Breast epithelium (tissue), 4 donors: ENCODE measurements around the gene STK32A. TPM values are rescaled to one million over a fixed set of nuclear protein-coding genes. Genes with fewer than 3 reads are reported as not detected.
A peak's percentile ranks its signal among the peaks of the same experiment; 100 is the strongest.
"Not testable (repeated sequence)": the region's sequence is repeated elsewhere in the genome, so short reads cannot be mapped to it uniquely, and the experiment has no call there.

Experiments used
- DNase-seq, 2 donors: peaks; one replicate each; pipeline ENCODE4 v3.0.0-alpha.2; 2019; ENCODE audit warnings: low spot score in 2 of 2
- H3K27ac ChIP-seq, 2 donors: fragments of 200-600 bp; sonication (generic) in 1 of 2; one replicate each; pipeline ENCODE4 v1.5.1; 2016 to 2019; ENCODE audit warnings: mild to moderate bottlenecking in 1 of 2
- H3K27me3 ChIP-seq, 2 donors: fragments of 200-600 bp; sonication (generic) in 1 of 2; one replicate each; pipeline versions ENCODE4 v1.5.1 to v1.6.0; 2017 to 2019; ENCODE audit warnings: control low read depth in 1 of 2, mild to moderate bottlenecking in 1 of 2
- H3K36me3 ChIP-seq: fragments of 200-600 bp; one replicate; pipeline ENCODE4 v1.5.1; 2019
- H3K4me1 ChIP-seq, 2 donors: fragments of 200-600 bp; sonication (generic); one replicate each; pipeline ENCODE4 v1.5.1; 2016 to 2019; ENCODE audit warnings: control low read depth in 1 of 2
- H3K4me3 ChIP-seq, 3 donors: fragments of 200-600 bp; sonication (generic); 1 replicate in 2 of 3; 2 replicates in 1 of 3; pipeline ENCODE4 v1.5.1; 2016 to 2019; ENCODE audit warnings: mild to moderate bottlenecking in 3 of 3, moderate library complexity in 2 of 3
- H3K9me3 ChIP-seq, 2 donors: fragments of 200-600 bp; sonication (generic) in 1 of 2; one replicate each; pipeline ENCODE4 v1.5.1; 2016 to 2019; ENCODE audit warnings: control low read depth in 1 of 2
- POLR2A ChIP-seq: fragments of 450-650 bp; IDR thresholded peaks from one replicate; pipeline ENCODE4 v1.6.1; 2016; ENCODE audit warnings: antibody characterized with exemption, mild to moderate bottlenecking, moderate library complexity
- POLR2AphosphoS5 ChIP-seq, 3 donors: sonication (generic); formaldehyde crosslinking; IDR thresholded peaks; one replicate each; pipeline ENCODE4 v1.6.1; 2017; ENCODE audit warnings: antibody characterized with exemption in 3 of 3
- intact Hi-C: fragments of 100-400 bp; cut with DNase I; formaldehyde crosslinking; loops from one replicate; pipeline ENCODE4 v1.15.1; 2023; ENCODE audit warnings: low total_unique reads
- total RNA-seq, 3 donors: library from RNA; depleted of rRNA; stranded (reverse); fragments of >200 nt; gene quantifications; one replicate each; pipeline ENCODE4 v1.1.0, GENCODE V29; 2016
- TF ChIP-seq, protein P1 (sequence below), 3 donors: fragments of 450-650 bp; IDR thresholded peaks; one replicate each; pipeline ENCODE4 v1.5.1; 2016 to 2017; ENCODE audit warnings: antibody characterized with exemption in 3 of 3, mild to moderate bottlenecking in 3 of 3, moderate library complexity in 3 of 3

Gene STK32A
- total RNA-seq, 3 donors from 2014 or later: 2.0 to 6.9 (median 3.5) TPM

DNA sequence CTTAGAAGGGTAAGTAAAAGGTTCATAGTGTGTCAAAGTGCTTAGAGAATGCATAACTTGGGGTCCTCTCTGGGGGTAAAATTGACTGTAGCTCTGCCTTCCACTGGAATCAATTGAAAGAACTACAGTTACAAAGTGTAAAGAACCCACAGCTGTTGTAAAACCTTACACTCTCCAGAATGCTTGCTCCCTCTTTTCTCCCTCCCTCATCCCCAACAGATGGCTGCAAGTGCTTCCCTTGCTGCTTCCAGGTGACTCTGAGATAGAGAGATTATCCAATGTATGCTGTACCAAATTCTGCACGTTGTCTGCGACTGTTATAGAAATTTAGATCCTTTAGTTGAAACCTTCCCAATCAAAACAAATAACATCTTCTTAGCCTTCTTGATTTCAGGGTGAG lies 126.0 kb downstream of the STK32A start:
- Histone ChIP-seq H3K27me3 (no peaks in the 10 kb centered on the region), H3K27ac (no peak overlapping the region), H3K4me1 (no peaks in the 10 kb centered on the region), H3K4me3 (no peak overlapping the region), H3K36me3 (no peaks in the 10 kb centered on the region), H3K9me3 (no peaks in the 10 kb centered on the region)
- no peak for TF ChIP-seq POLR2A
- intact Hi-C loops: no loop called here
- DNase-seq: no peak

DNA sequence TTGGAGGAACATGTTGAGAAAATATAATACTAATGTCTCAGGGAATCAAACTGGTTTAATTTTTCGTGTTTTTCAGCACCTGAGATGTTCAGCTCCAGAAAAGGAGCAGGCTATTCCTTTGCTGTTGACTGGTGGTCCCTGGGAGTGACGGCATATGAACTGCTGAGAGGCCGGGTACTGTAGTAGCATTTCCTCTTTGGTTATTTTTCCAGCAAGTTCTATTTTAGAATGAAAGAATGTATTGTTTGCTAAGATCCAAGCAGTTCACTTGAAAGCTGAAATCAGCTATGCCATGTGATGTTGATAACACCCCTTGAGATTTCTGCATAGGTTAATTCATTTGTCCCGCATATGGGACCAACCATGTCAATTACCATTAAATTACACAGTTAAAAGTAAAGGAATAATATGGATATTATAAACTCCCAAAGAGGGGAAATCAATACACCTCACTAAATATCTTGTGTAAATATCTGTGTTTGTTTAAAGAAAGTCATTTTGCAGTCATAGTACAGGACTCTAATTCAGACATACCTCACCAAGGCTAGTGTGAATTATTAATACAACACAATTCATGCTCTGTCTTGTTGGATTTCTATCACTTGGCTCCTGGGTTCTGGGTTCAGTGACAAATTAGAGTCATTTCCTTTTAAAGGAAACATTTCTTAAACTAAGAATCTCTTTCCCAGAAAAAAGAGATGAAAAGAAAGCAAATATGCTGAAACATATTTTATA lies 126.8 kb downstream of the STK32A start:
- H3K27me3 ChIP-seq: no peaks in the 10 kb centered on the region
- intact Hi-C loops: no loop called here
- no peaks in the 10 kb centered on the region for H3K9me3 ChIP-seq
- no peaks in the 10 kb centered on the region for H3K36me3 ChIP-seq
- no peaks in the 10 kb centered on the region for H3K4me1 ChIP-seq
- H3K27ac ChIP-seq: no peak overlapping the region
- no peak for TF ChIP-seq POLR2A
- TF ChIP-seq POLR2AphosphoS5 (IDR thresholded peaks at IDR 0.05): no peak
- TF ChIP-seq, protein P1, sequence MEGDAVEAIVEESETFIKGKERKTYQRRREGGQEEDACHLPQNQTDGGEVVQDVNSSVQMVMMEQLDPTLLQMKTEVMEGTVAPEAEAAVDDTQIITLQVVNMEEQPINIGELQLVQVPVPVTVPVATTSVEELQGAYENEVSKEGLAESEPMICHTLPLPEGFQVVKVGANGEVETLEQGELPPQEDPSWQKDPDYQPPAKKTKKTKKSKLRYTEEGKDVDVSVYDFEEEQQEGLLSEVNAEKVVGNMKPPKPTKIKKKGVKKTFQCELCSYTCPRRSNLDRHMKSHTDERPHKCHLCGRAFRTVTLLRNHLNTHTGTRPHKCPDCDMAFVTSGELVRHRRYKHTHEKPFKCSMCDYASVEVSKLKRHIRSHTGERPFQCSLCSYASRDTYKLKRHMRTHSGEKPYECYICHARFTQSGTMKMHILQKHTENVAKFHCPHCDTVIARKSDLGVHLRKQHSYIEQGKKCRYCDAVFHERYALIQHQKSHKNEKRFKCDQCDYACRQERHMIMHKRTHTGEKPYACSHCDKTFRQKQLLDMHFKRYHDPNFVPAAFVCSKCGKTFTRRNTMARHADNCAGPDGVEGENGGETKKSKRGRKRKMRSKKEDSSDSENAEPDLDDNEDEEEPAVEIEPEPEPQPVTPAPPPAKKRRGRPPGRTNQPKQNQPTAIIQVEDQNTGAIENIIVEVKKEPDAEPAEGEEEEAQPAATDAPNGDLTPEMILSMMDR (IDR thresholded peaks at IDR 0.05): no peak
- no peak overlapping the region for H3K4me3 ChIP-seq
- no peak for DNase-seq

DNA sequence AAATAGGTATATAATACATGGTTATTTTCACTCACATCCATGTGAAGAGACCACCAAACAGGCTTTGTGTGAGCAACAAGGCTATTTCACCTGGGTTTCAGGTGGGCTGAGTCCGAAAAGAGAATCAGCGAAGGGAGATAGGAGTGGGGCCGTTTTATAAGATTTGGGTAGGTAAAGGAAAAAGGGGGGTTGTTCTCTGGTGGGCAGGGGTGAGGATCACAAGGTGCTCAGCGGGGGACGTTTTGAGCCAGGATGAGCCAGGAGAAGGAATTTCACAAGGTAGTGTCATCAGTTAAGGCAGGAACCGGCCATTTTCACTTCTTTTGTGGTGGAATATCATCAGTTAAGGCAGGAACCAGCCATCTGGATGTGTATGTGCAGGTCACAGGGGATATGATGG lies 132.6 kb downstream of the STK32A start:
- H3K4me1 ChIP-seq, DNase-seq, intact Hi-C loops, H3K9me3 ChIP-seq, H3K4me3 ChIP-seq, H3K27me3 ChIP-seq, H3K36me3 ChIP-seq, H3K27ac ChIP-seq: not testable (repeated sequence)

DNA sequence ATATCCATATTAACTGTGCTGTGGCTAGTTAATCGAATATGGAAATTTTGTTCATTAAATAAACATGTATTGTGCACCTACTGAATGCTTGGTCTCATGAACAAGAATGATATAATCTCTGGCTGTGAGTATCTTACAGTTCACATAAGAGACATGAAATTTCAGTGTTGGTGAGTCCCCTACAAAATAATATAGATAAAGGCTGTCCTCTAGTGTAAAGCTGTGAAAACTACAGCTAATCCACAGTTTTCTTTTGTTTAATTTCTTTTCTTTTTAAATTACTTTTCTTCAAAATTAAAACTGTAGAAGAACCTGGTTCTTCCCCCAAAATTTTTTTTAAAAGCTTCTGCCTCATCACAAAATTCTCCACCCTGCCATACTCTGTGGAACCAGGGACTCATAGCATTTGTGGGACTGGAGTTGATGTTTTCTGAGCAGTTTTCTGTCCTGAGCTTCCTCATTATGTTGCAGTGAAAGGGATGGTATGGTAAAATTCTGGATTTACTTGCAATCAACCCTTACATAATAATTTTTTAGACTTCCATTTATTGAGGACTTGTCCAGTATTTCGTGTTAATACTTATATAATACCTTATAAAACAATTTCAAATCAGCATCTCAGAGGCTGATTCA lies 135.0 kb downstream of the STK32A start:
- Histone ChIP-seq H3K27ac (no peak overlapping the region), H3K36me3 (no peaks in the 10 kb centered on the region), H3K9me3 (no peaks in the 10 kb centered on the region), H3K4me1 (no peaks in the 10 kb centered on the region), H3K4me3 (no peak overlapping the region), H3K27me3 (no peaks in the 10 kb centered on the region)
- no peak for DNase-seq
- TF ChIP-seq, protein P1 (IDR thresholded peaks at IDR 0.05): peak in 2 of 3 donors; percentile 19 to 33
- no peak for TF ChIP-seq POLR2AphosphoS5 (IDR thresholded peaks at IDR 0.05)
- intact Hi-C loops: no loop called here

DNA sequence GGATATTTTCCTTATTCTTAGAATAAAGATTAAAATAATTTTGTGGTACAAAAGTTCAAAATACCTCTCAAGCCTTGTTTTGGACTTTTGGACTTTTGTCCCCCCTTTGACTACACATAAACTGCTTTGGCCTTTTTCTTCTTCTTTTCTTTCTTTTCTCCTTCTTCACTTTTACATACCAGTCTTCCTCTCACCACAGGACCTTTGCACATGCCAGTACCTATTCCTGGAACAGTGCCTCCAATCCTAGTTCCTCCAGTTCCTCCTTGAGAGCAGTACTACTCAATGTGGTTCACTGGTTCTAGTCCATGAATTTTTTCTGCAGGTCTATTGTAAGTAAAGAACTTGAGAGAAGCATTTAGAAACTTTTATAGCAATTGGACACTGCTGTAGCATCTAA lies 136.5 kb downstream of the STK32A start:
- no peak overlapping the region for H3K27ac ChIP-seq
- H3K36me3 ChIP-seq: no peaks in the 10 kb centered on the region
- H3K4me1 ChIP-seq: no peaks in the 10 kb centered on the region
- DNase-seq: no peak
- H3K4me3 ChIP-seq: no peak overlapping the region
- TF ChIP-seq POLR2AphosphoS5 (IDR thresholded peaks at IDR 0.05): no peak
- no peak for TF ChIP-seq POLR2A
- TF ChIP-seq, protein P1 (IDR thresholded peaks at IDR 0.05): no peak
- intact Hi-C loops: no loop called here
- H3K27me3 ChIP-seq: no peaks in the 10 kb centered on the region
- H3K9me3 ChIP-seq: no peaks in the 10 kb centered on the region

DNA sequence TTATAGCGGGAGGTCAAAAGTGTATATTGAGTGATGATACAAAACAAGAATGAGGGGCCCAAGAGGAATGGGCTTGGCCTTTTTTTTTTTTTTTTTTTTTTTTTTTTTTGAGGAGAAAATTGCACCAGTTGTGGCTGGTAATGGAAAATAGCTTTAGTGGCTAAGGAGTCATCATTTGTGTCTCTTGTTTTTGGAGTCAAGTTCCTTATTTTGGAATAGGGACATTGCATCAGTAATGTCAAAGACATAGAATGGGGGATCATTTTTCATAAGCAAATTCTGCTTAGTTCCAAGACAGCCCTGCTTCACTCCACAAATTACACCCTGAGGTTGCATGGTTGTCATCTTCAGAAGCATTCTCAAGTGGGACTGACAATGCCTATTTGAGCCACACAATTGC lies 137.4 kb downstream of the STK32A start:
- H3K9me3 ChIP-seq: no peaks in the 10 kb centered on the region
- no peaks in the 10 kb centered on the region for H3K27me3 ChIP-seq
- H3K4me3 ChIP-seq: no peak overlapping the region
- DNase-seq: no peak
- no peak overlapping the region for H3K27ac ChIP-seq
- H3K4me1 ChIP-seq: no peaks in the 10 kb centered on the region
- no peaks in the 10 kb centered on the region for H3K36me3 ChIP-seq
- TF ChIP-seq, protein P1 (IDR thresholded peaks at IDR 0.05): no peak
- TF ChIP-seq POLR2A (no peak), POLR2AphosphoS5 (IDR thresholded peaks at IDR 0.05) (no peak)
- intact Hi-C loops: no loop called here
